ENCODE results near the gene ZC3HAV1. TPM values are rescaled to one million over a fixed set of nuclear protein-coding genes. Genes with fewer than 3 reads are reported as not detected.

ZC3HAV1 gene
- total RNA-seq (2012; rRNA removed) (20.6 and 22.4 TPM in 2 replicates), polyA plus RNA-seq (2012; rRNA removed) (9.6 and 9.9 TPM in 2 replicates), Bru-seq, nascent RNA (percentile 70 among the genes with signal in this experiment), BruChase-seq, experiment 1, labeled RNA remaining after a 6-hour chase (percentile 84 among the genes with signal in this experiment), BruChase-seq, experiment 2, labeled RNA remaining after a 2-hour chase (percentile 76 among the genes with signal in this experiment)
- 4.3 and 5.7 TPM in 2 replicates for polyA plus RNA-seq (2012; cell fraction: cytosol; rRNA removed)
- 3.0 and 6.1 TPM in 2 replicates for polyA plus RNA-seq (2012; cell fraction: nucleus; rRNA removed; ENCODE audit: low replicate concordance)
- long read RNA-seq, partial matches to known transcripts, result 2 of 11 reads
- long read RNA-seq, other reads (novel, unspliced or antisense), result 7 of 11 reads

GRCh38 chr7:139109188-139109982 is at the start of gene ZC3HAV1:
Gene ZC3HAV1 (minus strand): TSS chr7:139109720. CDS start chr7:139109331, 389 bp downstream.
- peaks cover 12 to 27% of the 10 kb centered on the region in 2 experiments; a peak in 3 of 4 replicates for H3K79me1 ChIP-seq (ENCODE audit: low read depth in 1 of 2, low read length in 2 of 2)
- in situ Hi-C loops (cut with MboI; ENCODE audit: low sequenced_read_pairs), result no loop called here

More at GRCh38 chr7:139109188-139109982, at the start of gene ZC3HAV1:
- Histone ChIP-seq H3K56ac (ENCODE audit: extremely low read depth, insufficient read depth, low read length) (peak within 1 kb of the TSS; percentile 86; the same call in 1 of the 2 replicates), H2BK15ac (ENCODE audit: low read depth, low read length) (peak within 1 kb of the TSS; percentile 52; the same call in 2 of the 3 replicates), H3K9me1 (ENCODE audit: insufficient read depth, low read length) (peaks cover 9% of the 10 kb centered on the region; the same call in 1 of the 2 replicates), H3K4me3 (ENCODE audit: insufficient read depth, low read depth, low read length) (peak within 1 kb of the TSS; percentile 89), H4K20me1 (ENCODE audit: insufficient read depth, low read length) (no peaks in the 10 kb centered on the region; the same call in 1 of the 2 replicates), H4K91ac (ENCODE audit: insufficient read depth, low read depth, low read length) (peak within 1 kb of the TSS; percentile 76), H3K9ac (ENCODE audit: low read depth, low read length) (peak within 1 kb of the TSS; percentile 79), H3K27me3 (ENCODE audit: control insufficient read depth, insufficient read depth, low read length) (no peaks in the 10 kb centered on the region), H3K4me2 (ENCODE audit: low read depth, low read length) (peak within 1 kb of the TSS; percentile 90), H3K18ac (ENCODE audit: low read depth, low read length) (peak within 1 kb of the TSS; percentile 55), H3K23ac (ENCODE audit: low read depth, low read length) (peak within 1 kb of the TSS; percentile 94), H3K4me1 (ENCODE audit: control insufficient read depth, insufficient read depth, low read length) (peaks cover 2% of the 10 kb centered on the region), H2AK9ac (replicated peaks; ENCODE audit: low read depth, low read length, poor library complexity) (peak within 1 kb of the TSS; percentile 80), H2BK20ac (ENCODE audit: low read depth, low read length) (peak within 1 kb of the TSS; percentile 63), H2AK5ac (ENCODE audit: low read depth, low read length) (peak within 1 kb of the TSS; percentile 77), H3K36me3 (ENCODE audit: control insufficient read depth, insufficient read depth, low read length) (no peaks in the 10 kb centered on the region), H2AFZ (replicated peaks; ENCODE audit: low read length, poor library complexity) (peak within 1 kb of the TSS; percentile 97), H4K8ac (ENCODE audit: low read depth in 2 of 2, low read length in 2 of 2) (peak within 1 kb of the TSS; percentile 85 to 99), H3K14ac (replicated peaks; ENCODE audit: low read depth, low read length) (peak within 1 kb of the TSS; percentile 98), H3K27ac (ENCODE audit: insufficient read depth, low read length) (peak within 1 kb of the TSS; percentile 69), H4K5ac (ENCODE audit: low read depth, low read length) (peak within 1 kb of the TSS; percentile 97), H3K9me3 (ENCODE audit: control insufficient read depth, insufficient read depth, low read length) (no peaks in the 10 kb centered on the region), H2BK5ac (ENCODE audit: low read depth, low read length, poor library complexity, severe bottlenecking) (peak within 1 kb of the TSS; percentile 68), H2BK120ac (ENCODE audit: low read depth, low read length) (peak within 1 kb of the TSS; percentile 80), H3K4ac (ENCODE audit: low read depth, low read length) (peak within 1 kb of the TSS; percentile 85)
- DNase-seq (peak; percentile 86), ATAC-seq (ENCODE audit: low read depth) (peak; percentile 91)
- intact Hi-C loops (cut with micrococcal nuclease) (loop anchor here (2.0 kb wide), 1 partner anchor 121 kb away; the partner anchor contains the start of gene UBN2), dilution Hi-C loops (cut with HindIII; ENCODE audit: low sequenced_read_pairs, unreplicated experiment) (no loop called here)
- ChIA-PET POLR2A (ENCODE audit: unreplicated experiment) (no interaction called here), CTCF (no interaction called here)
- BruUV-seq (replicated peaks), result TSS peak; percentile 47
- WGBS, 2 experiments (ENCODE audit: extremely low coverage in 2 of 2, insufficient read length in 1 of 2), result 0% methylated on average over 46 of the region's 68 CpGs; no CpG with 5 or more reads in 1 of the 2 experiments
- TF ChIP-seq CHD1 (IDR thresholded peaks at IDR 0.05; ENCODE audit: low read depth, low read length) (0 out of 2 replicates have a peak, but pooled peaks have one; percentile 22), MXI1 (IDR thresholded peaks at IDR 0.05; ENCODE audit: borderline replicate concordance, low read depth, low read length) (peak; percentile 39; the same call in 1 of the 2 replicates), SMC3 (IDR thresholded peaks at IDR 0.05; ENCODE audit: low read depth, low read length) (no peak), CTCF (conservative IDR thresholded peaks at IDR 0.05; ENCODE audit: low read depth, low read length) (no peak), MAFK (IDR thresholded peaks at IDR 0.05; ENCODE audit: low read depth, low read length) (no peak), MAZ (IDR thresholded peaks at IDR 0.05; ENCODE audit: borderline replicate concordance, low read depth, low read length) (no peak; the same call in 1 of the 2 replicates), RCOR1 (IDR thresholded peaks at IDR 0.05; ENCODE audit: insufficient replicate concordance, low read length) (no peak), CEBPB (IDR thresholded peaks at IDR 0.05; ENCODE audit: low read depth, low read length) (peak; percentile 77), POLR2A (IDR thresholded peaks at IDR 0.05; ENCODE audit: low read depth, low read length) (peak; percentile 76), BHLHE40 (IDR thresholded peaks at IDR 0.05; ENCODE audit: low read depth, low read length) (no peak), NFE2L2 (IDR thresholded peaks at IDR 0.05; ENCODE audit: low read depth, low read length) (no peak), RFX5 (IDR thresholded peaks at IDR 0.05; ENCODE audit: low read depth, low read length) (no peak), USF2 (IDR thresholded peaks at IDR 0.05; ENCODE audit: low read depth, low read length) (no peak)
